CD4-positive, alpha-beta T cell treated with Interleukin-4 for 4 hours (primary cell): Measurements from ENCODE around the gene PIGR.

Experiments
- DNase-seq: peaks from one replicate; pipeline ENCODE4 v3.0.0-alpha.2; 2020

The PIGR gene

GRCh38 chr1:206933333-206933945 lies 12.8 kb downstream of the PIGR start:
- DNase-seq = peak; percentile 63

- no peak for DNase-seq
These were observed 14.1 kb downstream of the PIGR start for GRCh38 chr1:206932177-206932576.

DNA sequence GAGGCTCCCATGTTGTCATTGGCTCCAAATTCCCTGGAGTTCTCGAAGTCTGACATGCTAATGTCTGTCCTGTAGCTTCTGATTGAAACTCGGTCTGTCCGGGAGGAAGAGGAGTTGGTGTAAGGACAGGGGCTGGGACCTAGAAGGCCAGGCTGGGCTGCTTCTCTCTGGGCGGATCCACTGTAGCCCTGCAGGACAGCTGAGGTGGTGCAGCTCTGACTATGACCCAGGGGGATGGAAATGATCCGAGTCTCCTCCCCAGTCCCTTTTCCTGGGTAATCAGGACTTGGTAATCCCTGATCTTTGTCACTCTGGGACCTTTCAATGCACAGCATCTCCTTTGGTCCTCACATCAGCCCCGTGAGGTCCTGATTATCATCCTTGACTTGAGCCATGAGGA lies 14.6 kb downstream of the PIGR start:
- DNase-seq = no peak

DNA sequence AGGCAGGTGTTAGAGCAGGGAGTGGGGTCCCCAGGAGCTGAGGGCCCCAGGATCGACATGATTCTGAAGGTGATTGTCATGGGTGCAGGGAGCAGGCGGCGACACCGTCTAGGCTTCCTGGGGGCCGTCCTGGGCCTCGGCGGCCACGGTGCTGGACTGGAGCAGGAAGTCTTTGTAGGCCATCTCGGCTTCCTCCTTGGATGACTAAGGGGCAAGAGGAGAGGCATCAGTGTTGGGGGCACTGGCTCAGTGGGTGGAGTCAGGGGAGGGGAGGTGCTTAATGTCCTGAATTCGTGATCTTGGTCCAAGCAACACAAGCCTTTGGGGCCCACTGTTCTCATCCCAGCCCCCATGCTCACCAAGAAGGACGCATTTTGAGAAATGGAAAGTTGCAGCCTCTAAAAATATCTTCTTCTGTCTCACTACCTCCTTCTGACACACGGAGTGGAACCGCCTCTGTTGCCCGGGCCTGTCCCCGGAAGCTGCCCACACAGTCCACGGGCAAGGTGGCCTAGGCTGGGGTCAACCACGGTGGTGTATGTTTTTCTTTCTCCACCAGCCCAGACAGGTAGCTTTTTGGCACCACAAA lies 16.0 kb downstream of the PIGR start:
- peak; percentile 40 for DNase-seq

- no peak for DNase-seq
These were observed 16.7 kb downstream of the PIGR start for GRCh38 chr1:206929524-206929923.

GRCh38 chr1:206926286-206926685 lies 20.0 kb downstream of the PIGR start:
- no peak for DNase-seq

DNA sequence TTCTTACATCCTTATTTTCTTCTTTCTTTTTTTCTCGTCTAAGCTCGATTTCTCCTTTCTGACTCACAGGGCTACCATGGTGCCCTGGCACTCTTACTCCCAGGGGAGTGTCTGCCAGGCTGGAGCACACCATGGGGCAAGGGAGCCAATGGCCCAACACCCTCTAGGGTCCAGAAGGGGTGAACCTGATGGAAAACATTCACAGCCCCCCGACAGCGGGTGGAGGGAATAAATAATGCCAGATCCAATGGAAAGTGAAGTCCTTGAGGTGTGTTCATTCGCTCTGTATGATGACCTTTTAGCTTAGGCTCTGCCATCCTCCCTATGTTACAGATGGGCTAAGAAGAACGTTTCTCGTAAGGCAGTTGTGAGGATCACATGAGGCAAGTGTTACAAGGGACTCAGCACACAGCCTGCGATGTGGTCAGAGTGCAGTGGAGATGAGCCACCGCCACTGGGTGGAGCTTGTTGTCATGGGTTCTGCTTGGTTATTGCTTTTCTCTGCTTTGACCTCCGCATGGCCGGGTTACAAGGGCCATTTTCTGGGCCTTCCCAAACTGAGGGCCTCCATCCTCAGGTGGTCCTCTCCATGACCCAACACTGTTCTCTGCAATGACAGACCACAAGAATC lies 21.0 kb downstream of the PIGR start:
- DNase-seq = peak; percentile 80

- no peak for DNase-seq
These were observed 21.6 kb downstream of the PIGR start for GRCh38 chr1:206924592-206925105.

- DNase-seq = peak; percentile 36
These were observed 22.2 kb downstream of the PIGR start for GRCh38 chr1:206923961-206924557.

- DNase-seq = peak; percentile 83
These were observed 23.0 kb downstream of the PIGR start for GRCh38 chr1:206923009-206923960.

DNA sequence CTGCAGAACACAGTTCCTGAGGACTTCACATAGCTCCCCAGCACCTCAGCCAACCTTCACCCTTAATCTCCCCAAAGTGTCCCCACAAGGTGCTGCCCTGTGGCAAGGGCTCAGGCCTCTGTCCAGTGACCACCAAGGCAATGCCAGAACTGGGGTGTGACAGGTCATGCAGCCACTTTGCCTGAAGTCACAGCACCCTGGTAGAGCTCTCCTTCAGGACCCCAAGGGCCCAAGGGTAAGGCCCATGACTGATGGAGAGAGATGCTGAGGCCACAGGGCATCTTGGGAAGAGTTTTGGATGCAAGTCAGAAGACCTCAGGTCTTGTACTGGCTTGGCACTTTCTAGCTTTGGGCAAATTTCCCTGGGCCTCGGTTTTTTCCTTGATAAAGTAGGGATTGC lies 23.7 kb downstream of the PIGR start:
- DNase-seq = no peak

DNA sequence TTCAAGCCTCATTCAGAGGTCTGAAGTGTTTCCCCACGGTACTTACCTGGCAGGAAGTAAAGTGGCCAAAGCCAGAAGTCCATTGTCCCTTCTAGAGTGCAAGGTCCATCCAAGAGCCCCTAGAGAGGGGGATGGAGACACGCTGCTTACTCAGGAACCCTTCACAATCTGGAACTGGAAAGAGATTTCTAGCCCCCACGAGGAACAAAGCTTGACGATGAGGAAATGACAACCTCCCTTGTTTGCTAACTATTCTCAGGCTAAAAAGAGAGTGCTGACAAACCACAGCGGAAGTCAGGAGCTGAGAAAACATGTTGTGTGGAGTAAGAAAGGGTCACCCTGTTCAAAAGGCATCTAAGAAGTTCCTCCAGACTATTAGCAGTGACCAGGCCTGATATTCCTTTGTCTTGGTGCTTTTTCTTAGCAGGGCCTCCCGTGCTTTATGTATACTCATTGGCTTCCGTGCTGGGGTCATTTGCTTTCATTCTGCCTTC lies 24.4 kb downstream of the PIGR start, which contains the start of gene FCMR:
Gene FCMR, minus strand, starts transcription at position 170 of the 494 bp plus-strand sequence. Its CDS starts 87 bp downstream, at position 83.
- peak; percentile 76 for DNase-seq

GRCh38 chr1:206918076-206918475 lies 28.2 kb downstream of the PIGR start:
- no peak for DNase-seq

GRCh38 chr1:206916000-206916709 lies 30.1 kb downstream of the PIGR start:
- DNase-seq = no peak

GRCh38 chr1:206915030-206915735 lies 31.1 kb downstream of the PIGR start:
- DNase-seq = no peak

DNA sequence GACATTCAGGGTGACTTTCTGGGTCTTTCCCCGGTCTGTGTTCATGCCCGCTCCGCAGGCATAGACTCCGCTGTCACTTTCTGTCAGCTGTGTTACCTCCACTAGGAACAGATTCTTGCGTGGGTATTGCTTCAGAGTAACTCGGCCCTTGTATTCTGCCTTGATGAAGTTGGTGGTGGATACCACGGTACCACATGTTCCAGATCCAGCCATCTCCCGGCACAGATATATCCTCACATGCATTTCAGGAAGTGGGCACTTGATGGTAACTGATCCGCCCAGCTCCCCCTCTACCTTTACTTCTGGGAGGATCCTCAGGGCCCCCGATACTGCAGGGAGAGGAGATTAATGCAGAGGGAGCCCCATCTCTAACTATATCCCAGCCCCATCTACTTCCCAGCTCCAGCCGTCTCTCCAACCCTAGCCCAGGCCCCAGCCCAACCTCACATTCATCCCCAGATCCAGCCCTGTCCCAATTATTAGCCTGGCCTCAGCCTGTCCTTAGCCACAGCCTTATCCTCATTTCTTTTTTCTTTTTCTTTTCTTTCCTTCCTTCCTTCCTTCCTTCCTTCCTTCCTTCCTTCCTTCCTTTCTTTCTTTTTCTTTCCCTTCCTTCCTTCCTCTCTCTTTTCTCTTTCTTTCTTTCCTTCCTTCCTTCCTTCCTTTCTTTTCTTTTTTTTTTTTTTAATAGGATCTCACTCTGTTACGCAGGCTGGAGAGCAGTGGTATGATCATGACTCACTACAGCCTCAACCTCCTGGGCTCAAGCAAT lies 32.3 kb downstream of the PIGR start:
- no peak for DNase-seq

DNA sequence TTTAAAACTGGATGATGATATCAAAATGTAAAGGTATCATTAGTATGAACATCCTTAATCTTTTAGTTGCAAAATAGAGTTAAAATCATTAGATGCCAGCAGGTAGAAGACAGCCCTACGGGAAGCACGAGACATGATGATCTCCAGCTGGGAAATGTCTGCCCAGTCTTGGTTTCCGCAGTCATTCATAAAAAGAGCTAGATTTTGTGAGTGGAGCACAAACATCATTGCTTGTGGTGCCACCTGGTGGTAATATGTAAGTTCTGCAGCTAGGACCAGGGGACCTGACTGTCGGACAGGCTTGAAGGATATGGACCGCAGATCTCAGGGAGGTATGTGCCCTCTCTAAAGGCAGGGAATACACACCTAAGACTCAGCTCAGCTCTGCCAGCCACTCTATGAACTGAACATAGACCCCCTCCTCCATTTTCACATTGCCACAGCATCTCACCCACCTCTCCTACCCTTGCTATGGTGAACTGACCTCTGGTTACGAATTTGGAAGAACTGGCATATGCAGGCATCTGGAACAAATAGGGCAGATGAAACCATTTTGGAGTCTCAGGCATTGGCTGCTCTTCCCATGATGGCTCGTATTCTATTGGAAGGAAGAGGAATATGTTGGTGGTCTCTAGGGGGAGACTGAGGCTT lies 33.7 kb downstream of the PIGR start:
- DNase-seq = peak; percentile 75

DNA sequence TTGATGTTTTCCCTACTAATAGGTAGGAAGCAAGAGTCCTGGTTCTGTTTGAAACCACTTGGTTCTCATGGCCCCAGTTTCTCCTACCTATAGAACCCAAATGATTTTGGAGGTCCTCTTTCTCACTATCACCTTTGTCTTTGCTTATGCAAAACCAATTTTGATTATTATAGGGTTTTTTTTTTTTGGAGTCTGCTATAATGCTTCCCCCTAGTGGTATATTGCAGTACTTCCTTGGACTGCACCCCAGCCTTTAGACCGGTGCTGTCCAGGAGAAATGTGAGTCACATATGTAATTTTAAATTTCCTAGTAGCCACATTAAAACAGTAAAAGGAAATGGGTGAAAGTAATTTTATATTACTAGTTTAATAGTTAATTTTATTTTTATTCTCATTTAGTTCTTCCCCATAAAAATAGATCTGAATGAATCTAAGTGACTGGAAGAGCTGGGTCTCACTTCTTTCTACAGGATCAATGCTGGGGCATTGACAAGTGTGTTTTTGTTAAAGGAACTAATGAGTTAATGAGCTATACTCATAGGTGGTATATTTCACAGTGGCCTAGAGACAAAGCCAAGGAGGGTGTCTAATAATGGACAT lies 35.1 kb downstream of the PIGR start:
- peak; percentile 57 for DNase-seq

GRCh38 chr1:206909883-206910318 lies 36.4 kb downstream of the PIGR start:
- DNase-seq = no peak
